TTC549 (cell line): ENCODE results near the gene LARP7.
"Not testable (repeated sequence)": the region's sequence is repeated elsewhere in the genome, so short reads cannot be mapped to it uniquely, and the experiment has no call there.

ENCODE experiments used
- FAIRE-seq: peaks from 2 replicates; lab custom pipeline; 2012; peaks lifted over from hg19 to GRCh38; lab: Jason Lieb, UNC

The LARP7 gene

DNA sequence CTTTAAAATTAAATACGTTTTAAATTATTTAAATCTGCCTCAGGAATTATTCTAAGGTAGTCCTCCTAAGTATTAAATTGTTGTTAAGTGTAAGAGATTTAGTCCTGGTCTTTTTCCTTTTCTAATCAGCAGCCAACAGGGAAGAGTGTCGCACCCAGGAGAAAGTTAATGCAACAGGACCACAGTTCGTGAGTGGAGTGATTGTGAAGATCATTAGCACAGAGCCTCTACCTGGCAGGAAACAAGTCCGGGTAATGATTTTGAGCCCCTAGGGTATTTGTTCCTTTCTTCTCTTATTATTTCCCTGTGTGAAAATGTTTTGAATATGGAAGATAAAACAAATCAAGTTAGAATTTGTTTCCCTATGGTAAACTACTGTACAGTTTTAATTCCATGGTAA lies 13.4 kb downstream of the LARP7 start:
- FAIRE-seq = no peak

DNA sequence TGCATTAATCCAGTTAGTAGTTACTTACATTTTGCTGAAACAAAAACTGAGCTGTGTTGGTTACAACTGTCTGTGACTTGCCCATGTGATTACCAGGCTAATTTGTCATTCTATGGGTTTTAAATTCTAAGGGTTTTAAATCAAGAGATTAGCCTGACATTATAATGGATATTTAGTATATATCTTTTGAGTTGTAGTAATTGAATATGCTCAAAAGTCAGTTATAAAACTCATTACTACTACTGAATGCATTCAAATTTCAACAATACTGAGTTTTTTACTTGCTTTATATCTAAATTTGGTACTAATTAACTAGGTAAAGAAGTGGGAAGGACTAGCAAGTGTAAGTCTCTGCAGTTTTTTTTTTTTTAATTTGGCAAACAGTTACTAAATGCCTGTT lies 14.7 kb downstream of the LARP7 start:
- no peak for FAIRE-seq

DNA sequence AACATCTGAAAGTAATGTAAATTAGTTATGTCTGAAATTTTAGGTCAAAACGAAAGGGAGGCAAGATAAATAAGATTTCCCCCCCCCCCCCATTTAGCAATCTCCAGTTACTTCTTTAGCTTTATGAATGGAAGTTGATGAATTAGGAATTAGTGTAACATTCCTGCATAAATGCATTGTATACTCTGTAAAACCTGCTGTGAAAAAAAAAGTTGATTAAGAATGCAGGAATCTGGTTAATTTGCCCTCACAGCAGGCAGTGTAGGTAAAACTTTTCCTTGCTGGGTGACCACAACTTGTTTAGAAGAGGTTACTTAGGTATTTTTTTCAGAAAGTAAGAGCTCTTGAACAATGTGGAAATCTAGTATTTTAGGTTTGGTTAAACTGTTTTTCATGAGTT lies 15.3 kb downstream of the LARP7 start:
- no peak for FAIRE-seq

DNA sequence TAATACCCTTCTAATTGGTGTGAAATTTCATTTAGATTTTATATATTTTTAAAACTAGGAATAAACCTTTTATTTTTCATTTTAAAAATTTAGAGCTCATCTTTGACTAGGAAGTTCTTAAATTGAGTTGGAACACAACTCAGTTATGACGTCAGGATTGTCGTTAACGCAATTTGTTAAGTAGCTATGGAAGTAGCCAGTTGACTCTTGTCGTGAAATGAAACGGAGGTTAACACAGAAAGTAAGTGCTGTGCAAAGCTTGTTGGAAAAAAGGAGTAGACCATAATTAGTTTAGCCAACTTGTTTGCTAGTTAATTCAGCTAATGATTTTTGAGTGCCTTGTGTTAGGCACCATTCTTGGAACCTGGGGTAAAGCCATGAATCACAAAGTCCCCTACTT lies 18.3 kb downstream of the LARP7 start:
- FAIRE-seq = no peak

DNA sequence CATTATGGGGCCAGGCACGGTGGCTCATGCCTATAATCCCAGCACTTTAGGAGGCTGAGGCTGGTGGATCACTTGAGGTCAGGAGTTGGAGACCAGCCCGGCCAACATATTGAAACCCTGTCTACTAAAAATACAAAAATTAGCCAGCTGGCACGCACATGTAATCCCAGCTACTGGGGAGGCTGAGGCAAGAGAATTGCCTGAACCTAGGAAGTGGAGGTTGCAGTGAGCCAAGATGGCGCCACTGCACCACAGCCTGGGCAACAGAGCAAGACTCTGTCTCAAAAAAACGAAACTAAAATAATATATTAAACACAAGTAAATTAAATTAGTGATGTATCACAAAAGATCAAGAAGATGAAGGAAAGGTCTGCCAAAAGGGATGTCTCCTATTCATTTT lies 19.2 kb downstream of the LARP7 start:
- not testable (repeated sequence) for FAIRE-seq

GRCh38 chr4:112664611-112665010 lies 27.7 kb downstream of the LARP7 start:
- no peak for FAIRE-seq

DNA sequence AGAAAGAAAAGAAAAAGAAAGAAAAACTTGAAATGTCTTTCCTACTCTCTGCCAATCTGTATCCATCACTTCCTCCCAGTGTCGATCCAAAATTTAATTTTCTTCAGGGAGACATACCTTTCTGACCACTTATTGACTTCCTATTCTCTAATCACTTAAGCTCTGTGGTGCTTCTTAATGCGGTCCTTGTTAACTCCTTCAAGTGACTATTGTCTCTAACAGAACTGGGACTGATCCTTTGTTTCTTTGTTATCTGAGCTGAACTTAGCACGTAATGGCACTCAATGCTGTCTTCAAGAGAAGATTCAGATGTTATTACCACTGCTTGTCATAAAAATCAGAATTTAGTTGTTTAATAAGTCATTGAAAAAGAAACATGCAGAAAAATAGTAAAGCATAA lies 31.2 kb downstream of the LARP7 start:
- no peak for FAIRE-seq

DNA sequence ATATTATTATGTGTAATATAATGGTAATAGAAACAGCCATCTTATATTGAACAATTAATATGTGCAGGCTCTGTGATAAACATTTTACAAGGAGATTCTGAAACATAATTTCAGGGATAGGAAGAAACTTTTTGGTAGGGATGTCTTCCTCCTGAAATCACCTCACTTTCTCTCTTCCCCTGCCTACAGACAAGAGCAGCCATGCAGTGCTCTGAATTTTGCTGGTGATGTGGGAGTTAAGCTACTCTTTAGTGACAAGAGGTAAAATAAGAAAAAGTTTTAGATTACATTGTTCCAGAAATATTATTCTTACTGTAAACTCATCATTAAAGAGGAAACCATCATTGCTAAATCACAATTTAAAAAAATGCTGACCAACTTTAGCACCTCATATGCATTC lies 36.1 kb downstream of the LARP7 start:
- no peak for FAIRE-seq

DNA sequence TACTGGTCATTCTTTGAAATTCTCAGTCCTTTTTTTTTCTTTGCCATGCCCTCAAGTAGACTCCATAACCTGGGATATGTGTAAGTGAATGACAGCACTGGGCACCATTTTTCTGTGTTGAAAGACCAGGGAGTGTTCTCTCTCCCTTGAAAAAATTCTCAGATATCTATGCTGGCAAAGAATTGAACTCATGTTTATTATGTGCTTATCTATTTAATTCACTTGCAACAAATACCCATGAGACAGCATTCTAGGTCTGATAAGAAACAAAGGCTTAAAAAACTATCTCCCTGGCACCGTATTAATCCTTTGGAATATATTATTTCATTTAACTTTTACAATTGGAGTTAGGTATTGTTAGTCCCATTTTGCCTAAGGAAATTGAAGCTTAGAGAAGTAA lies 36.7 kb downstream of the LARP7 start:
- no peak for FAIRE-seq

- no peak for FAIRE-seq
Measured at GRCh38 chr4:112674376-112674775, 37.4 kb downstream of the LARP7 start.

DNA sequence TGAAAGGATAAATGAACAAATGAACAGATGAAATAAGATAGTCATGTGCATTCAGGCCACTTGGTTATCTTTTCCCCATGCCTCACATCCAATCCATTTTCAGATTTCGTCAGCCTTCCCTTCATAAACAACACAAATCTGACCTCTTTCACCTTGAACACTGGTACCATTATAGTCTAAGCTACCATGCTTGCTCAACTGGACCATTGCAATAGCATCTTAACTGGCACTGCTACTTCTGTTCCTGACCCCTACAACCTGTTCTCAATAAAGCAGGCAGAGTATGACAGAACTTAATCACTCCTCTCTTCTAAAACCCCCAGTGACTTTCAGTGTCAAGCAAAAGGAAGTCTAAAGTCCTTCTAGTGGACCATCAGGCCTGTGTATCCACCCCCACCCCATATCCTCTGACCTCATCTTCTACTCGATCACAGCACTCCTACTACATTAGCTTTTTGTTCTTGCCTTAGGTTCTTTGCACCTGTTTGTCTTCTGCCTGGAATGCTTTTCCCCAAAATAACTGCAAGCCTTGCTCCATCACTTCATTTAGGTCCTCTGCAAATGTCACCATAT lies 40.7 kb downstream of the LARP7 start:
- no peak for FAIRE-seq

GRCh38 chr4:112680996-112681395 lies 44.1 kb downstream of the LARP7 start:
- no peak for FAIRE-seq

DNA sequence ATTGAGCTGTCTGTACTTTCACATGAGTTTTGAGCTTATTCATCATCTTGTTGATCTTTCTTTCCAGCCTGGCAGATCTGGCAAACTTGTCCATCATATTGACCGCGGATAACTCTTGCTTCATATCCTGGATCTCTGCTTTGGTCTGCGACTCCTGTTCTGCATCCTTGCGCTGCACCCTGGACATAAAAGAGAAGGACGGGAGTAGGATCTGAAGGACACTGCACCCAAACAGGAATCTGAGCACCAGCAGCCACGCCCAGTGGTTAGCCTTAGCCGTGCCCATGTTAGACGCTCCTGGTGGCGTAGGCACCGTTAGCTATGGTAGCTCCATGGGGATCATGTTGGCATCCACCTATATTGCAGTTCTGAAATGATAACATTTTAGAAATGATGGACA lies 56.6 kb downstream of the LARP7 start:
- FAIRE-seq = no peak

DNA sequence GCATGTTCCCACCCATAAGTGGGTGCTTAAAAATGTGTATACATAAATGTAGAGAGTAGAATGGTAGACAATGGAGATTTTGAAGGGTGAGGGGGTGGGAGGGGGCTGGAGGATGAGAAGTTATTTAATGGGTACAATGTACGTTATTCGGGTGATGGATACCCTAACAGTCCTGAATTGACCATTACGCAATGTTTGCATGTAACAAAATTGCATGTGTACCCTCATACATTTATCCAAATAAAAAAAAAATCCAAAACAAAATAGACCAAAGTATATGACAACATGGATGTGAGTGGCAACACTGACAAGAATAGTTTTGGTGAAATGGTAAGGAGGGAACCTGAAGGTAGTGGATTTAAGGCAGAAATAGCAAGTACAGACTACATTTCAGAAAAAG lies 63.7 kb downstream of the LARP7 start:
- no peak for FAIRE-seq

GRCh38 chr4:112702892-112703291 lies 65.9 kb downstream of the LARP7 start:
- FAIRE-seq = no peak

GRCh38 chr4:112704322-112704721 lies 67.4 kb downstream of the LARP7 start:
- no peak for FAIRE-seq

- FAIRE-seq = no peak
Measured at GRCh38 chr4:112704991-112705845, 68.3 kb downstream of the LARP7 start.

DNA sequence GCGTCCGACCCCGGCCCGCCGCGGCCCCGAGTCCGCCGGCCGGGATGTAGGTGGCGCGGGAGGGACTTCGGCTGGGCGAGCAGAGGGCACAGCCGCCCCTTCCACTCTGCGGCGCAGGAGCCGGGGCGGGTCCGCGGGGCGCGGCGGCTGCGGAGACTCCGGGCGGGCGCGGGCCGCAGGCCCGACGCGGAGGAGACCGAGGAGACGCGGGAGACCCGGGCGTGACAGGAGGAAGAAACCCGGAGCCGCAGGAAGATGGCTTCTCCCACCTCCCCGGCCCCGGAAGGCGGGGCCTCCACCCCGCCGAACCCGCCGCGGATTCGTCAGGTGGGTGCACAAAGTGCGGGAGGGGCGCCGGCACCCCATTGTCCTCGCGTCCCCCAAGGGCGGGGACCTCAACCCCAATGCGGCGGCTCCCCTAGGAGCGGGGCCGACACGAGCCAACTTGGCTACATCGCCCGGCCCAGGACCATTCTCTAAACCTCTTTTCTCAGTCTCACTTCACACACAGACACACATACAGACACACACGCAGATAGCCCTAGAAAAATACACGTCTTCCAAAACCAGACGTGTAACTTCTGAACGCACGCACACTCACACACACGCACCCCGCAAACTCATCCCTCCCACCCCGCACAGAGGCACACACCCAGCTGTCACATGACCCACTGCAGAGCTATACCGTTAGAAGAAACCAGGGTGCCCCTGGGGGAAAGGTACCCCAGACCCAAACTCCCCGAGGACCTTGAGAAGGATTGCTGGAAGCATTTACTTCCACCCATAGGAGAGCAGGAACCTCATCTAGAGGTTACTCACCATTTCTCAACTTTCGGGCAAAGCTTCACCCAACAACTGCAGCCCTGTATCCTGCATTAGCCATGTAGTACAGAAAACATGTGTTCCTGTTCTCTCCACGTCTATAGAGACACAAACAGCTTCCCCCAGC lies 69.2 kb downstream of the LARP7 start:
- not testable (repeated sequence) for FAIRE-seq

DNA sequence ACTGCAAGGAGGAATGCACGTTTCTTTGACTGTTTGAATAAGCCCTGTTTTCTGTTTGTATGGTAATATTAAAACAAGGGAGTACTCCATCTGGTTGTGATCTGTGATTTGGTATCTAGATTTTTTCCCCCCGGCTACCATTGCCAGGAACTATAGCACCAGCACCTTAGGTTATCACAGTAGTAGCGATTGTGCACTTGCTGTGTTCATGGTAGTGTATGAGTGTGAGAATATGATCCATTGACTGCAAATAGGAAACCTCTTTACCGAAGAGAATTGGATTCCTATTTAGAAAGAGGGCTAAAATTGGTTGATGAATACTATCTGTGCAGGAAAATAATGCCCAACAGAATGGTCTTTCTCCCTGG lies 69.9 kb downstream of the LARP7 start:
- FAIRE-seq = no peak
